OCI-LY7 (cell line): ENCODE results near the gene CTSZ.

Experiments used
- EZH2phosphoT487 ChIP-seq: fragments of 200-600 bp; sonication (generic); IDR thresholded peaks from 2 replicates; pipeline ENCODE4 v1.6.1; 2018; ENCODE audit warnings: low read depth, borderline replicate concordance, mild to moderate bottlenecking, mixed run types, antibody characterized with exemption, low read length, moderate library complexity, mixed read lengths
- TF ChIP-seq, protein P1 (sequence below): fragments of 200-600 bp; sonication (generic); conservative IDR thresholded peaks from 2 replicates; pipeline ENCODE4 v1.5.1; 2014; ENCODE audit warnings: mild to moderate bottlenecking, antibody characterized with exemption, low read length, moderate library complexity, mixed read lengths

DNA sequence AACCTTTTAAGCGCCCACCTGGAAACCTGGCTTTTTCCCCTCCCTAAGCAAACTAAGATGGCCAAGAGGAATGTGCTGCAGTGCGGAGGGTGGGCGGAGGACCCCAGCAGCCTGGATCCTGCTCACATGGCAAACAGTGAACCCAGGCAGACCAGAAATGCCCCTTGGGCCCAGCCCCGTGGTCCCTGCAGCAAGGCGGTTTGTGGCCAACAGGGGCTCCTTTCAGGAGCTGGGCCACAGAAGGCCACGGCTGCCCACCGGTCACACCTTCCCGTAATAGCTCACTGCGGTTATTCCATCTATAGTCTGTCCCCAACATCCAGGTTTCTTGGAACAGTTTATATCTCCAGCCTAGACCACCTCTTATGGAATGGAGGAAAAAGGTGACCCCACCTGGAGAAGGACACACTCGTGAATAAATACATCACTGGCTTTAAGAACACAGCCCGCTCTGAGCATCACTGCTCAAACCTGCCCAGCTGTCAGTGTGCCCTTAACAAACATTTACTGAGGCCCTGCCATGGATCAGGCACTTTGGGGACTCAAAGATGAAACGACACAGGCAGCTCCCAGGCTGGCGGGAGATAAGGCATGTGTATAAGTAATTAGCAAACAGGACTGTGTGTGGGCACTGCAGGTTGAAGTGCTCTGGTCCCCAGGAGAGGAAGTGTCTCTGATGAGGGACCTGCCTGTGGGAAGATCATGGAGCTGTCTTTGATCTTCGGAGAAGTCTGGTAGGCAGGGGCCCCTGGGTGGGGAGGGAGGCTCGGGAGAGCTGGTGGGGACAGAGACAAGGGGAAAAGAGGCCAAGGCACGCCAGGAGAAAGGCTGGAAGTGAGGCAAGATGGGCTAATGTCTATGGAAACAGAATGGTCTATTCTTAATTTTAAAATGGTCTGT is 9.0 kb upstream of the CTSZ start:
- TF ChIP-seq, protein P1, sequence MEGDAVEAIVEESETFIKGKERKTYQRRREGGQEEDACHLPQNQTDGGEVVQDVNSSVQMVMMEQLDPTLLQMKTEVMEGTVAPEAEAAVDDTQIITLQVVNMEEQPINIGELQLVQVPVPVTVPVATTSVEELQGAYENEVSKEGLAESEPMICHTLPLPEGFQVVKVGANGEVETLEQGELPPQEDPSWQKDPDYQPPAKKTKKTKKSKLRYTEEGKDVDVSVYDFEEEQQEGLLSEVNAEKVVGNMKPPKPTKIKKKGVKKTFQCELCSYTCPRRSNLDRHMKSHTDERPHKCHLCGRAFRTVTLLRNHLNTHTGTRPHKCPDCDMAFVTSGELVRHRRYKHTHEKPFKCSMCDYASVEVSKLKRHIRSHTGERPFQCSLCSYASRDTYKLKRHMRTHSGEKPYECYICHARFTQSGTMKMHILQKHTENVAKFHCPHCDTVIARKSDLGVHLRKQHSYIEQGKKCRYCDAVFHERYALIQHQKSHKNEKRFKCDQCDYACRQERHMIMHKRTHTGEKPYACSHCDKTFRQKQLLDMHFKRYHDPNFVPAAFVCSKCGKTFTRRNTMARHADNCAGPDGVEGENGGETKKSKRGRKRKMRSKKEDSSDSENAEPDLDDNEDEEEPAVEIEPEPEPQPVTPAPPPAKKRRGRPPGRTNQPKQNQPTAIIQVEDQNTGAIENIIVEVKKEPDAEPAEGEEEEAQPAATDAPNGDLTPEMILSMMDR = no peak
- TF ChIP-seq EZH2phosphoT487 = no peak
